Caco-2 (cell line): ENCODE data around the gene EFTUD2. TPM values are rescaled to one million over a fixed set of nuclear protein-coding genes. Genes with fewer than 3 reads are reported as not detected.

Experiments used
- BruUV-seq: library from RNA; stranded (reverse); fragments of 400-500 nt; replicated peaks from 2 replicates; lab custom pipeline; 2021; lab: Mats Ljungman, UMichigan
- CTCF ChIA-PET: fragments of 300-600 bp; sonication (Branson Sonifier 250); formaldehyde crosslinking; loops from one replicate; lab custom pipeline; 2022; ENCODE audit warnings: antibody characterized with exemption; lab: Charles Lee
- POLR2A ChIA-PET: fragments of 300-600 bp; sonication (Branson Sonifier 250); formaldehyde crosslinking; loops from one replicate; lab custom pipeline; 2022; ENCODE audit warnings: antibody characterized with exemption; lab: Charles Lee
- DNase-seq, 2 experiments: peaks; one replicate each; pipeline versions ENCODE4 v3.0.0 to v3.0.0-alpha.2; 2020 to 2022
- H3K27me3 ChIP-seq: replicated peaks from 2 replicates; pipeline ENCODE4 v1.6.0; 2011; ENCODE audit warnings: low read length; ENCODE audit not compliant: control insufficient read depth, insufficient read depth
- H3K36me3 ChIP-seq: 2 replicates; pipeline ENCODE4 v1.5.1; 2011; ENCODE audit warnings: low read length; ENCODE audit not compliant: control insufficient read depth, insufficient read depth
- H3K4me1 ChIP-seq: fragments of 250-450 bp; sonication (Bioruptor Pico); 2 replicates; pipeline ENCODE4 v1.5.1; 2020; ENCODE audit warnings: mild to moderate bottlenecking
- H3K4me3 ChIP-seq: 2 replicates; pipeline ENCODE4 v1.5.1; 2011; ENCODE audit warnings: low read depth, mild to moderate bottlenecking, control low read depth, low read length
- H3K9me3 ChIP-seq: fragments of 250-450 bp; sonication (Bioruptor Pico); 2 replicates; pipeline ENCODE4 v1.5.1; 2020; ENCODE audit warnings: mild to moderate bottlenecking, moderate library complexity
- H3K27ac Mint-ChIP-seq: one replicate; pipeline ENCODE4 v1.8.0; 2022; ENCODE audit warnings: mixed read lengths; ENCODE audit not compliant: unreplicated experiment
- H3K27me3 Mint-ChIP-seq: one replicate; pipeline ENCODE4 v1.8.0; 2022; ENCODE audit warnings: mixed read lengths; ENCODE audit not compliant: insufficient read depth, unreplicated experiment
- H3K36me3 Mint-ChIP-seq: one replicate; pipeline ENCODE4 v1.8.0; 2022; ENCODE audit warnings: mild to moderate bottlenecking, mixed read lengths; ENCODE audit not compliant: insufficient read depth, unreplicated experiment
- H3K4me1 Mint-ChIP-seq: one replicate; pipeline ENCODE4 v1.8.0; 2022; ENCODE audit warnings: low read depth, mixed read lengths; ENCODE audit not compliant: unreplicated experiment
- H3K4me3 Mint-ChIP-seq: one replicate; pipeline ENCODE4 v1.8.0; 2022; ENCODE audit warnings: mild to moderate bottlenecking, moderate library complexity, mixed read lengths; ENCODE audit not compliant: unreplicated experiment
- H3K9me3 Mint-ChIP-seq: one replicate; pipeline ENCODE4 v1.8.0; 2022; ENCODE audit warnings: mixed read lengths; ENCODE audit not compliant: unreplicated experiment
- intact Hi-C: fragments of 100-400 bp; cut with micrococcal nuclease; formaldehyde crosslinking; loops from one replicate; pipeline ENCODE4 v1.10.0; 2022; ENCODE audit not compliant: unreplicated experiment
- total RNA-seq: library from RNA; stranded (reverse); gene quantifications from 2 replicates; pipeline ENCODE4 v1.2.3, GENCODE V29; 2022
- TF ChIP-seq, protein P1 (sequence below), 2 experiments: fragments of 200-600 bp in 1 of 2; IDR thresholded peaks; 1 replicate in 1 of 2; 2 replicates in 1 of 2; pipeline versions ENCODE4 v1.5.1 to v1.8.0; 2011 to 2022; ENCODE audit warnings: antibody characterized with exemption in 1 of 2, control low read depth in 1 of 2, inconsistent platforms in 1 of 2, low read depth in 1 of 2, low read length in 1 of 2, mild to moderate bottlenecking in 1 of 2, moderate library complexity in 1 of 2; ENCODE audit not compliant: insufficient read depth in 1 of 2, severe bottlenecking in 1 of 2, unreplicated experiment in 1 of 2

The EFTUD2 gene
- total RNA-seq, 1 experiment from 2014 or later = 175 TPM

DNA sequence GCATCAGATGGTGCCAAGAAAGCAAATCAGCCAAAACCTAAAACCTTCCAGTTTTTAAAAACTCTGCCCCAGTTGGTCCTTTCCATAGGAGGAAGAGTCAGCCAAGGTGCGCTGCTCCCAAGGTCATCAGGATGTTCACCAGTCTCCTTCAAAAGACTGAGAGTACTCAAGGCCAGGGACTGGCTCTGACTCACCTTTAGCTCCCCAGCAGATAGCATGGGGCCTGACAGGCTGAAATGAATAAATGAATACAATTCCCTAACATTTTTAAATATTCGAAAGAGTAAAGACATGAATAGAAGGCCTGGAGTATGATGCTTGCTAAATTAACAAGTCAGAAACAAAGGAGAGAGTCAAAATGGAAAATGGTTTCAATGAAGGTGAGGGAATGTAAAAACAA lies 19.2 kb downstream of the EFTUD2 start:
- Histone ChIP-seq H3K4me3 (no peak overlapping the region), H3K9me3 (no peaks in the 10 kb centered on the region), H3K36me3 (no peaks in the 10 kb centered on the region; the same call in none of the 2 replicates), H3K4me1 (no peaks in the 10 kb centered on the region), H3K27me3 (no peaks in the 10 kb centered on the region)
- no peak for DNase-seq
- TF ChIP-seq, protein P1, sequence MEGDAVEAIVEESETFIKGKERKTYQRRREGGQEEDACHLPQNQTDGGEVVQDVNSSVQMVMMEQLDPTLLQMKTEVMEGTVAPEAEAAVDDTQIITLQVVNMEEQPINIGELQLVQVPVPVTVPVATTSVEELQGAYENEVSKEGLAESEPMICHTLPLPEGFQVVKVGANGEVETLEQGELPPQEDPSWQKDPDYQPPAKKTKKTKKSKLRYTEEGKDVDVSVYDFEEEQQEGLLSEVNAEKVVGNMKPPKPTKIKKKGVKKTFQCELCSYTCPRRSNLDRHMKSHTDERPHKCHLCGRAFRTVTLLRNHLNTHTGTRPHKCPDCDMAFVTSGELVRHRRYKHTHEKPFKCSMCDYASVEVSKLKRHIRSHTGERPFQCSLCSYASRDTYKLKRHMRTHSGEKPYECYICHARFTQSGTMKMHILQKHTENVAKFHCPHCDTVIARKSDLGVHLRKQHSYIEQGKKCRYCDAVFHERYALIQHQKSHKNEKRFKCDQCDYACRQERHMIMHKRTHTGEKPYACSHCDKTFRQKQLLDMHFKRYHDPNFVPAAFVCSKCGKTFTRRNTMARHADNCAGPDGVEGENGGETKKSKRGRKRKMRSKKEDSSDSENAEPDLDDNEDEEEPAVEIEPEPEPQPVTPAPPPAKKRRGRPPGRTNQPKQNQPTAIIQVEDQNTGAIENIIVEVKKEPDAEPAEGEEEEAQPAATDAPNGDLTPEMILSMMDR (IDR thresholded peaks at IDR 0.05; ENCODE audit: insufficient read depth in 1 of 2, low read depth in 1 of 2, low read length in 1 of 2, severe bottlenecking in 1 of 2, unreplicated experiment in 1 of 2) = no peak
- intact Hi-C loops = no loop called here
- H3K4me1 Mint-ChIP-seq = no peaks in the 10 kb centered on the region
- no TSS peak for BruUV-seq
- no peaks in the 10 kb centered on the region for H3K27me3 Mint-ChIP-seq
- no peaks in the 10 kb centered on the region for H3K9me3 Mint-ChIP-seq
- peaks cover 89% of the 10 kb centered on the region for H3K36me3 Mint-ChIP-seq
- ChIA-PET CTCF (no interaction called here), POLR2A (no interaction called here)
- no peak overlapping the region for H3K4me3 Mint-ChIP-seq
- no peak overlapping the region for H3K27ac Mint-ChIP-seq

GRCh38 chr17:44879376-44879775 lies 19.9 kb downstream of the EFTUD2 start:
- POLR2A ChIA-PET = no interaction called here
- Mint-ChIP-seq H3K9me3 (no peaks in the 10 kb centered on the region), H3K4me3 (no peak overlapping the region), H3K27me3 (no peaks in the 10 kb centered on the region), H3K4me1 (no peaks in the 10 kb centered on the region), H3K27ac (no peak overlapping the region), H3K36me3 (peaks cover 83% of the 10 kb centered on the region)
- CTCF ChIA-PET = interaction anchor here (0.7 to 1.6 kb wide), 7 partner anchors 10 to 120 kb away, joined by 3 to 11 read pairs (median 5); partner anchors contain the start of gene EFTUD2
- no peak for DNase-seq
- TF ChIP-seq, protein P1 (IDR thresholded peaks at IDR 0.05; ENCODE audit: insufficient read depth in 1 of 2, low read depth in 1 of 2, low read length in 1 of 2, severe bottlenecking in 1 of 2, unreplicated experiment in 1 of 2) = no peak
- Histone ChIP-seq H3K27me3 (no peaks in the 10 kb centered on the region), H3K9me3 (no peaks in the 10 kb centered on the region), H3K4me1 (no peaks in the 10 kb centered on the region), H3K36me3 (no peaks in the 10 kb centered on the region; the same call in none of the 2 replicates), H3K4me3 (no peak overlapping the region)
- intact Hi-C loops = no loop called here
- no TSS peak for BruUV-seq

DNA sequence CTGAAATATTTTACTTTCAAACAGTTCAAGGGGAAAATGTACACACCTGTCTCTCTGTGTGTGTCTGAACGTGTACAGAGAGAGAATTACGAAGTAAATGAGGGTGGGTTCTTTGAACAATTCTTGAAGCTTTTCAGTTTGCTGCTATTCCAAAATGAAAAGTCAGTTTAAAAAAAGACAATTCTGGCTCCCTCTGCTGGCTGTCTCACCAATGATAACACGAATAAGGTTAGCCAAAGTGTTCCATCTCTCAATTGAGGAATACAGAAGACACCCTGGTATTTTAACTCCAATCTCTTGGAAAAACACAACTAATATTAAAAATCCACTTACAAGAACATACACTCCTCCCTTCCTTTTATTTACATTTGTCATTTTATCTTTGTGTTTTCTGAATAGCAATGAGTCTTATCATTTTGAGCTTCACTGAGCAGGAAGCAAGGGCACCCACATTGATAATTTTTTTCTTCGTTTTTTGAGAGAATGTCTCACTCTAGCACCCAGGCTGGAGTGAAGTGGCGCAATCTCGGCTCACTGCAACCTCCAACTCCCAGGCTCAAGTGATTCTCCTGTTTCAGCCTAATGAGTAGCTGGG lies 20.5 kb downstream of the EFTUD2 start:
- no peak overlapping the region for H3K4me3 ChIP-seq
- intact Hi-C loops = loop anchor here (1.0 kb wide), 1 partner anchor 103 kb away; no protein-coding TSS in a partner anchor
- H3K4me3 Mint-ChIP-seq = no peak overlapping the region
- no peaks in the 10 kb centered on the region for H3K4me1 Mint-ChIP-seq
- H3K9me3 Mint-ChIP-seq = no peaks in the 10 kb centered on the region
- TF ChIP-seq, protein P1 (IDR thresholded peaks at IDR 0.05; ENCODE audit: insufficient read depth in 1 of 2, low read depth in 1 of 2, low read length in 1 of 2, severe bottlenecking in 1 of 2, unreplicated experiment in 1 of 2) = peak; percentile 52 to 59
- peaks cover 85% of the 10 kb centered on the region for H3K36me3 Mint-ChIP-seq
- no peaks in the 10 kb centered on the region for H3K27me3 Mint-ChIP-seq
- H3K27me3 ChIP-seq = no peaks in the 10 kb centered on the region
- H3K36me3 ChIP-seq = no peaks in the 10 kb centered on the region; the same call in none of the 2 replicates
- no peaks in the 10 kb centered on the region for H3K4me1 ChIP-seq
- peak in 1 of 2 experiments; percentile 52 for DNase-seq
- H3K9me3 ChIP-seq = no peaks in the 10 kb centered on the region
- POLR2A ChIA-PET = no interaction called here
- H3K27ac Mint-ChIP-seq = no peak overlapping the region
- no TSS peak for BruUV-seq
- CTCF ChIA-PET = interaction anchor here (0.7 to 1.6 kb wide), 7 partner anchors 11 to 119 kb away, joined by 3 to 11 read pairs (median 5); partner anchors contain the start of gene EFTUD2
